HG02885 (cell line): Measurements from ENCODE around the gene ANTXRL.
"Not testable (repeated sequence)": the region's sequence is repeated elsewhere in the genome, so short reads cannot be mapped to it uniquely, and the experiment has no call there.

Experiments used
- ATAC-seq: cut with Tn5 transposase; IDR thresholded peaks from one replicate; pipeline ENCODE4 v1.9.1; 2021; ENCODE audit warnings: mild to moderate bottlenecking; ENCODE audit not compliant: unreplicated experiment, poor library complexity

The ANTXRL gene

GRCh38 chr10:46254007-46254383, 32.8 kb upstream of the ANTXRL start:
- no peak for ATAC-seq

GRCh38 chr10:46254467-46254866, 32.3 kb upstream of the ANTXRL start:
- no peak for ATAC-seq

GRCh38 chr10:46255210-46255609, 31.6 kb upstream of the ANTXRL start:
- not testable (repeated sequence) for ATAC-seq

- ATAC-seq = peak; percentile 72
These were observed 30.7 kb upstream of the ANTXRL start for GRCh38 chr10:46255801-46256747.

- ATAC-seq = no peak
These were observed 29.7 kb upstream of the ANTXRL start for GRCh38 chr10:46257099-46257498.

- not testable (repeated sequence) for ATAC-seq
These were observed 23.8 kb upstream of the ANTXRL start for GRCh38 chr10:46262906-46263560.

- ATAC-seq = no peak
These were observed 22.9 kb upstream of the ANTXRL start for GRCh38 chr10:46263831-46264268.

GRCh38 chr10:46264336-46264735, 22.5 kb upstream of the ANTXRL start:
- no peak for ATAC-seq

GRCh38 chr10:46264737-46265368, 21.9 kb upstream of the ANTXRL start:
- ATAC-seq = no peak

GRCh38 chr10:46265566-46266305, 21.1 kb upstream of the ANTXRL start:
- not testable (repeated sequence) for ATAC-seq

- no peak for ATAC-seq
These were observed 20.4 kb upstream of the ANTXRL start for GRCh38 chr10:46266306-46266985.

GRCh38 chr10:46267132-46267985, 19.4 kb upstream of the ANTXRL start:
- ATAC-seq = no peak

- ATAC-seq = peak; percentile 78
These were observed 18.5 kb upstream of the ANTXRL start for GRCh38 chr10:46268076-46268881.

- not testable (repeated sequence) for ATAC-seq
These were observed 17.2 kb upstream of the ANTXRL start for GRCh38 chr10:46269554-46270053.

- ATAC-seq = no peak
These were observed 16.5 kb upstream of the ANTXRL start for GRCh38 chr10:46270086-46270811.

- ATAC-seq = not testable (repeated sequence)
These were observed 15.8 kb upstream of the ANTXRL start for GRCh38 chr10:46270963-46271530.
